Activated naive CD8-positive, alpha-beta T cell treated with anti-CD3 and anti-CD28 coated beads, Interleukin-2, amount 50 U/mL, for 16 hours (primary cell): ENCODE results near the gene BCO1.

Experiments
- DNase-seq: peaks from one replicate; pipeline ENCODE4 v3.0.0-alpha.2; 2020; ENCODE audit warnings: low read depth, low spot score

Gene BCO1

GRCh38 chr16:81232740-81233367 lies 5.6 kb upstream of the BCO1 start:
- DNase-seq = no peak

- DNase-seq = no peak
Observed at GRCh38 chr16:81237282-81237681, 1.2 kb upstream of the BCO1 start.

DNA sequence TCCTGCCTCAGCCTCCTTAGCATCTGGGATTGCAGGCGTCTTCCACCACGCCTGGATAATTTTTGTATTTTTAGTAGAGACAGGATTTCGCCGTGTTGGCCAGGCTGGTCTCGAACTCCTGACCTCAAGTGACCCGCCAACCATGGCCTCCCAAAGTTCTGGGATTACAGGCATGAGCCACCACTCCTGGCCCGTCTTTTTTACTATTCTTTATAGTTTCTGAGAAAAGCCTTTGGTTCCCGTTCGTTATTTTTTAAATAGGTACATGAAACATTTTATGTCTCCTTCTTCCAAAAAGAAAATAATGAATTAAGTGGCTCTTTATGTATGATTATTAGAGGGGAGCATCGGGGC lies 570 bp upstream of the BCO1 start:
- DNase-seq = no peak

- DNase-seq = no peak
Observed at GRCh38 chr16:81239367-81240121, 1.1 kb downstream of the BCO1 start.

DNA sequence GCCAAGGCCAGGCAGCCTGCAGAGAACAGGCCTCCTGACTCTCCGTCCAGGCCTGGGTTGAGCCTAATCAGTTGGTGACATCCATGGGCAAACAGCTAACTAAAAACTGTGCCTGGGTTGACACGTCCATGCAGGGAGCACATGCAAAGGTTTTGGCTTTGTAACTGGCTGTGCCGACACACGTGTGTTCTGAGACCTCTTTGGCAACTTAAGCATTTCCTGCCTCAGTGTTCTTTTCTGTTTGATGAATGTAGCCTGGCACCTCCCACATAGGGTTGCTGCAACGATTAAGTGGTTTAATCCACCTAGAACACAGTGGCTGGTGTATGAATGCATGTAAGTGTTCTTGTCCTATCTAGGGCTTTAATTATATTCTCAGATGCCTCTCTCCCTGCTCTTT lies 3.2 kb downstream of the BCO1 start:
- no peak for DNase-seq

GRCh38 chr16:81242977-81243618 lies 4.6 kb downstream of the BCO1 start:
- DNase-seq = no peak

DNA sequence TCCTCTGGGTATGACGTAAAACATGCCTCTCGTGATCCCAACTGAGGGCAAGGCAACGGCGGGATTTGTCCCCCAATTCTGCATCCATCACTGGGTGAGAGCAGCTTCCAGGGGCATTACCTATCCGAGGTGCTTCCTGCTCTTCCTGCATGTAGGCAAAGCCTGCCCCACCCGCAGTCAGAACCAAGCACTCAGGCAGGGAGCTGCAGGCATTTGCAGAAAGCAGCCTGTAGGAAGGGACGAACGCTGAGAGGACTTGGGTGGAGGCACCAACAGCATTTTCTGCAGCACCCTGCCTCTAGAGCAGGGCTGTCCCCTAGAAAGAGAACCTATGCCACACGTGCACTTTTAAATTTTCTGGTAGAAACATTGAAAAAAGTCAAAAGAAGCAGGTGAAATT lies 5.5 kb downstream of the BCO1 start:
- no peak for DNase-seq

DNA sequence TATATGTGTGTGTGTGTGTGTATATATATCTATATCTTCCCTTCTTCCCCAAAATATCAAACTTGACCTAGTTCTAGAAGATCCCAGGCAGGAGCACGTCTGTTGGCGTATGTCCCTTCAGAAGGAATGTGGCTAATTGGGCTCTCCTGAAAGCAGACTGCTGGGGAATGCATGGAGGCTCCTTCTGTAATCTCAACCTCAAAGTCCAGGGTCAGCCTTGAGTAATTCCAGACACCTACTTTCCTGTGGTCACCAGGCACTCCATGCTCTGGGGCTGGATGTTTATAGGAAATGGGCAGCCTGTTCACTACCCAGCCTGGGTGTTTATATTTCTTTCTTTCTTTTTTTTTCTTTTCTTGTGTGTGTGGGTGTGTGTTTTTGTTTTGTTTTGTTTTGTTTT lies 13.4 kb downstream of the BCO1 start:
- no peak for DNase-seq

DNA sequence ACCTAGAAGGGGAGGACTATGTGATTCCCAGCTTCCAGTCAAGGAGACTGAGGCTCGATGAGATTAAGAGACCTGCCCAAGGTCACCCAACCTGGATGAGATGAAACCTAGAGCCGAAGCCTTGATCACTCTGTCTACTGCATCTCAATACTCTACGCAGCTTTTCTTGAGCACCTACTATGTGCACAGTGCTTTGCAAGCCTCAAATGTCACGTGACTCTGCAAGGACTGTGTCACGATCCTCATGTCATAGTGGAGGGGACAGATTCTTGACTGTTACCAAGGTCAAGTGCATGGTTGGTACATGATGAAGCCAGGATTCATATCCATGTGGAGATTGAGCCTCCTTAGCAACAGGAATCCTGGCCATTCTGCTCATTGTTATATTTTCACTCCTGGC lies 14.7 kb downstream of the BCO1 start:
- DNase-seq = no peak

DNA sequence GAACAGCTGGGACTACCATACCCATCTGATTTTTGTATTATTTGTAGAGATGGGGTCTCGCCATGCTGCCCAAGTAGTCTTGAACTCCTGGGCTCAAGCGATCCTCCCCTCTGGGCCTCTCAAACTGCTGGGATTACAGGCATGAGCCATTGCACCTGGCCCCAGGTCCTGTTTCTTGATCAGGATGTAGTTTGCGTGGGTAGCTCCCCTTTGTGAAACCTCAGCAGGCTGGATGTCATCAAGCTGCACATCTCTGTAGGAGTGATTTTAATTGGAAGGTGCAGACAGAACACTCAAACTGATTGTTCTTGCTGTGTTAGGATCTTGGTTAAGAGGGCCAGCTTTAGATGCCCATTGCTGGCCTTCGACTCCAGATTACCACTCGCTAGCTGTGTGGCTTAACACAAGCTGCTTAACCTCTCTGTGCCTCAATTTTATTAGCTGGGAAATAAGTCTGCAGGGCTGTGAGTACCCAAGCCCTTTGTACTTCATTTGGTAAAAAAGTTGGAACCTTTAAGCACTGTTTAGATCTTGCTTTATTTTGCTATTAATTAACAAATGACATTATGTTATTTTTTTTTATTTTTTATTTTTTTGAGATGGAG lies 16.5 kb downstream of the BCO1 start:
- DNase-seq = no peak

DNA sequence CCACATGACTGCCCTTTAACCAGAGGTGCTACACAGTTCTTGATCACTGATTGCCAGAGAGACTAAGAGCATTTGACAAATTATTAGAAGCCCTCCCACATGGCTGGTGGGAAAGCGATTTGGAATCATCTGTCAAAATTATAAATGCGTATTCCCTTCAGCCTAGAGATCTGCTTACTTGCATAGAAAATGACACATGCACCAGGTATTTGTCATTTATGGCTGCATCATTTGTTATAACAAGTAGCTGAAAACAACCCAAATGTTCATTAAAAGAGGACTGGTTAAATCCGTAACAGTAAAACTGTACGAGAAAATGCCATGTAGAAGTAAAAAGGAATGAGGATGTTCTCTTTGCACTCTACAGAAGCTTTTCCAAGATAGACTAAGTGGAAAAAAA lies 21.4 kb downstream of the BCO1 start:
- DNase-seq = no peak

DNA sequence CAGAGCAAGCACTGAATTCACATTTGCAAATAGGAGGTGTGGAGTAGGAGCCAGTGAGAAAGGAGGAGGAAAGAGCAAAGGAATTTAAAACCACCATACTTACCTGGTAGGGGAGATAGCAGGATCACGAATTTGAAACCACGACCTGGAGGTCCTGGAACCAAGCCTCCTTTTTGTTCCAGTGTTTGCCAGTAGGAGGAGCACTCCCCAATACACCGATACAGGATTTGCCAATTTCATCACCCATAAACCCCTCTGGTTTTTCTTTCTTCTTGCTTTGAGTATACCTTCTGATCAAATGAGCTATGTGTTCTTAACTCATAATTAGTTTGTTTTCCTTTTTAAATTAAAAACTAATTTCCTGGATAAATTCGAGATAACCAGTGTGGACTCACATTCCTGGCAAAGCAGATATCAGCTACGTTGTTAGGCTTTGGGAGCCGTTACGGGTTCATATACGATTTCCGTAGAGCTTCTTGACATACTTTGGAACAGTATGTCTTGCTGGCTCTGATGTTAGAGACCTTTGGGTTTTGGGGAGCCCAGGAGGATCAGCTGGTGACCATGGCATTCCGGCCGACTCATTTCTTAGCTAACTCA lies 22.7 kb downstream of the BCO1 start:
- DNase-seq = no peak

GRCh38 chr16:81263470-81264220 lies 25.2 kb downstream of the BCO1 start:
- DNase-seq = no peak

- DNase-seq = no peak
Observed at GRCh38 chr16:81264386-81264785, 25.9 kb downstream of the BCO1 start.

GRCh38 chr16:81265052-81265451 lies 26.6 kb downstream of the BCO1 start:
- DNase-seq = no peak

DNA sequence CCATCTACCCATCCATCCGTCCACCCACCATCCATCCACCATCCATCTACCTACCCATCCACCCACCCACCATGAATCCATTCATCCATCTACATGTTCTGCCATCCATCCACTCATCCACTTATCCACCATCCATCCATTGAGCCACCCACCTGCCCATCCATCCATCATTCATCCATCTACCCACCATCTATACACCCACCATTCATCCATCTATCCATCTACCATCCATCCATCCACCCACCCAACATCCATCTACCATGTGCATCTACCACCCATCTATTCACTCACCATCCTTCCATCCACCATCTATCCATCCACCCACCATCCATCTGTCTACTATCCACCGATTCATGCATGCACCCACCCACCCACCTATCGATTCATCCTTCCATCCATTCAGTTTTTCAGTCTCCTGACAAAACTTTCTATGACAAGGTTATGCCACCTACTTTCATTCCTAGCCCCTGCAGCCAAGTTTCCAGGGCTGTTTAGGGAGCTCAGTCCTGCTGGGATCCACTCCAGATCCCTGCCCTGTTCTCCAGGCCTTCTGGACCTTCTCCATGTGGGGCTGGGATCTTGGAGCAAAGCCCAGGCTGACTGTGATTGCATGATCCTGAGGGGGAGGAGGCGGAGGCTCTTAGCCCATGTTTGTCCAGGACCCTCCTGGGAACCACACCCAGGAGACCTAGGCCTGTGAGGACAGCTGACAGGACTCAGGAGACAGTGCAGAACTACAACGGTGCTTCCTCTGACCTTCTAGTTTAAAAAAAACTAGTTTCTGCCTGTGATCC lies 27.4 kb downstream of the BCO1 start:
- DNase-seq = no peak

DNA sequence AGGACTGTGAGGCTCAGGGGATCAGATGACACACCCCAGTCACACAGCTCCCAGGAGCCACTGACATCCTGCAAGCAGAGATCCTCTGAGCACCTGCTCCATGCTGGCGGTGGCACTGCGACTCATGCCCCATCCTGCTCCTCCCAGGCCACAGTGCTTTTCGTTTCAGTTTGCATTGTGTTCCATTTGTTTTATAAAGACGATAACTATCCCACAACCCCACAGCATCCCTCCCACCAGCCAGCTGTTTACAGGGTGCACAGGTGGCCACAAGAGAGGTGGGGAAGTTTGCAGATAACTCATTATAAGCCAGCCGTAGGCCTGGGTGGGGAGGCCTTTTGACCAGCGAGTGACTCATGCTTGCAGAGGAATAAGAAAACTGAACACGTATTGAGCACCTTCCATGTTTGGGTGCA lies 28.2 kb downstream of the BCO1 start:
- DNase-seq = no peak

GRCh38 chr16:81268509-81268908 lies 30.0 kb downstream of the BCO1 start:
- DNase-seq = no peak

GRCh38 chr16:81273223-81273950 lies 34.9 kb downstream of the BCO1 start:
- no peak for DNase-seq

- no peak for DNase-seq
Observed at GRCh38 chr16:81275064-81275532, 36.6 kb downstream of the BCO1 start.
